Hematopoietic multipotent progenitor cell treated with erythropoietin and hydrocortisone succinate and interleukin-3 and kit ligand, for 15 days (in vitro differentiated cells): ENCODE measurements around the gene ODF2.
"Not testable (repeated sequence)": the region's sequence is repeated elsewhere in the genome, so short reads cannot be mapped to it uniquely, and the experiment has no call there.

ENCODE experiments used
- DNase-seq: peaks from one replicate; pipeline ENCODE4 v3.0.0-alpha.2; 2015; ENCODE audit warnings: low spot score

ODF2 gene

DNA sequence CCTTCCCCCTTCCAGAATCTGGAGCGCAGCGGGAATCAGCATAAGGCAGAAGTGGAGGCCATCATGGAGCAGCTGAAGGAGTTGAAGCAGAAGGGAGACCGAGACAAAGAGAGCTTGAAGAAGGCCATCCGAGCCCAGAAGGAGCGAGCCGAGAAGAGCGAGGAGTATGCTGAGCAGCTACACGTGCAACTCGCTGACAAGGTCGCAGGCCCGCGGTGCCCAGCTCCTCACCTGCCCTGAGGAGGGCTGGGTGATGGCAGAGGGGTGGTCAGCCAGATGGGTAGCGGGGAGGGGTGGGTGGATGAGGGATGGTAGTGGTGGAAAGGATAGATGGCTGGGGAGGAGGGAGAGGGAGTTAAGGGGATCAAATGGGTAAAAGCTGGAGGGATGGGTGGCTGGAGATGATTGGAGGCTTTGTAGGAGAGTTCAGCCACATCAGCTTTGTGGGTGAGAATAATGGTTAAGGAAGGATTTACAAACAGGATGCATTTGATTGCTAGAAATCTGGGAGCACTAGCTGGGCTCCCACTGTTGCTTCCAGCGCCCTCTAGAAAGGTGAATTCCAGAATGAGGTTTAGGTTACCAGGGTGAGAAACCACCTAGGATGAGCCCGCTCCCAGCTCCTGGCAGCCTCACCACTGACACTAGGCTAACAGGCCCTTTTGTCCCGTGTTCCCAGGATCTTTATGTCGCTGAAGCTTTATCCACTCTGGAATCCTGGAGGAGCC lies 29.0 kb downstream of the ODF2 start:
- DNase-seq, result no peak

DNA sequence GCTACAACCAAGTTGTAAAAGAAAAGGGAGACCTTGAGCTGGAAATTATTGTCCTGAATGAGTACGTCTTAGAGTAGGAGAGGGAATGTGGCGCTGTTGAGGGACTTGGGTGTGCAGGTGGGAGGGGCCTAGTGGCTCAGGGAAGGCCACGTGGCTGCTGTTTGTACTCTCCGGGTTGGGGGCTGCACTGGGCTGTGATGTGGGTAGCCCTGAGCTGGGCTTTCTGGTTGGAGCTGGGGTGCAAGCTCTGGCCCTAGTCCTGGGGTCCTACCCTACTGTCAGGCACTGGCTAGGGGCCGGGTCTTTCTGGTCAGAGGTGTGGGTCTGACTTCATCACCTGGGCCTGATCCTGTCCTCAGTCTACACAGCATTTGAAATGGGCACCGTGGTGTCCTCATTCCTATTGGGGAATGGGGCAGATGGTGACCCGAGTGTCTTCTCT lies 29.6 kb downstream of the ODF2 start:
- no peak for DNase-seq

DNA sequence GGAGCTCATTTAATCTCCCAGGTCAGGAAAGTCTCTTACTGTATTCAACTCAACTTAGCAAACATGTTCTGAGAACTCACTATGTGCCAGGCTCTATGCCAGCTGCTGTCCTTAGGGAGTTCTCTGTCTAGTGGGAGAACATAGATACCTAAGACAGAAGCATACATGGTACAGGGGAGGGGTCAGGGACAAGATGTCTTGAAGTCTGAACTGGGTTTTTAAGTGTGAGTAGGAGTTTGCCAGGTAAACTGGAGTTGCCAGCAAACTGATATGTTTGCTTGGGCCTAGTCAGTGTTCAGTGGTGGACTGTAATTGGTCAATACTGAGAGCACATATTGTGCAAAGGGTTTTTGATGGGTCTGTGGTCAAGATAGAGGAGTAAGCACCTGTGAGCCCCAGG lies 30.4 kb downstream of the ODF2 start:
- no peak for DNase-seq

DNA sequence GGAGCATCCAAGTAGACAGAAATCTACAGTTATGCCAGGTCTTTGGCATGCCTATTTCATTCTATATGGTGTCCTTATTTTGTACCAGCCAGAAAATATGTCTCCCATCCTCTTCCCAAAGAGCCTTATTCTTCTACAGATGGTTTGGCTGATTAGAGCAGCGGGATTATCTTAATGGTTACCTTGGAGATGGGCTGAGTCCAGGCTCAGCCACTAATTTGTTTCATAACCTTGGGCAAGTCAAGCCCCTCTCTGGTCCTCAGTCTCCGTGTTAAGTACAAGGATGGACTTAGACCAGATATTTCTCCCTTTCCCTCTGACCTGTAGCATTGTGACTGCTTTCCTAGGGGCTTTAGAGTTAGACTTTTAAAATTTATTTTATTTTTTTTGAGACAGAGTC lies 37.6 kb downstream of the ODF2 start:
- no peak for DNase-seq

DNA sequence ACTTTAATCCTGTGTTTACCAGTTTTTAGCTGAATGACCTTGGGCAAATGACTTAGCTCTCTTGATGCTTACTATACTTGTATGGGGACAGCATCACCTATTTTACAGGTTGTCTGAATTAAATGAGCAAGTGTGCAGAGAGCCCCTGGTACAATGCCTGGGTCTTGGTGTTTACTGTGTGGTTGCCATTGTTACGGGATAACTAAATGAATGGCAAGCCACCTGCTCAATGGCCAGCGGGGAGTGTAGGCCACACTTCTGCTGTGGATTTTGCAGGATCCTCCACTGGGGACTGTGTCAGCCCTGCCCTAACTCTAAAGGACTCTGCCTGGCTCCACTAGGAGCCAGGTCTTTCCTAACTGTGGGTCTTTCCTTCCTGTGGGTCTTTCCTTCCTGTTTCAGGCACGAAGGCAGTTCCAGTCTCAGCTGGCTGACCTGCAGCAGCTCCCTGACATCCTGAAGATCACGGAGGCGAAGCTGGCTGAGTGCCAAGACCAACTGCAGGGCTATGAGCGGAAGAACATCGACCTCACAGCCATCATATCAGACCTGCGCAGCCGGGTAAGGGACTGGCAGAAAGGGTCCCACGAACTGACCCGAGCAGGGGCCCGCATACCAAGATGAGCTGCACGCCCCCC lies 38.4 kb downstream of the ODF2 start:
- DNase-seq, result peak; percentile 69

DNA sequence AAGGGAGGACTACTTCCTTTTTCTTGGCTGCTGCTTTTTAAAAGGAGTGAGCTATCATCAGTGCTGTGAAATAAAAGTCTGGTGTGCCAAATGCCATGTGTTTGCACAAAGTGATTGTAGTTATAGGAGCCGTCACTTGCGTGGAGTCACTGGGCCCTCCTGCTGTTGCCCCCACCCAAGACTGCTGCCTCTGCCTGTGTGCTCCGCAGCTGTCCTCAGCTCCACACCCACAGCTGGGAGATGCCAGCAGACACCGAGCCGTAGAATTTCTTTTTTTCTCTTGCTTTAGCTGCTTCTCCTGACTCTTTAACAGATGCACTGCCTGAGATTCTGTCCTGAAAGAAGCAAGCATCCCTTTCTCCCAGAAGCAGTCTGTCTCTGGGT lies 38.9 kb downstream of the ODF2 start:
- DNase-seq, result no peak

DNA sequence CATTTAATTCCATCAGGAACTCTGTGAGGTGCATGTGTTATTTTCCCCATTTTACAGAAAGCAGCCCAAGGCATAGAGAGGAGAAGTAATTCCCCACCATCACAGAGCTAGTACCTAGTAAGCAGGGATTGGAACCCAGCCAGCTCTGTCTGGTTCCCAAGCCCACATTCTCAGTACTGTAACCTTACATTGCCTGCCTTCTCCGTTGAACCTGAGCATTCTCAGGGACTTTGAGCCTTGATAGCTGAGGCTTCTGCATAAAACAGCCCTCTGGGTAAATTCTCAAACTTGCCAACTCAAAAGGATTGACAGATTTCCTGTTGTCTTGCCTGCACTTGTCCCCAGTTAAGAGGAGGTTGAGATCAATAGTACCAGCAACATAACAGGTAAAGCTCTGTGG lies 39.5 kb downstream of the ODF2 start:
- no peak for DNase-seq

DNA sequence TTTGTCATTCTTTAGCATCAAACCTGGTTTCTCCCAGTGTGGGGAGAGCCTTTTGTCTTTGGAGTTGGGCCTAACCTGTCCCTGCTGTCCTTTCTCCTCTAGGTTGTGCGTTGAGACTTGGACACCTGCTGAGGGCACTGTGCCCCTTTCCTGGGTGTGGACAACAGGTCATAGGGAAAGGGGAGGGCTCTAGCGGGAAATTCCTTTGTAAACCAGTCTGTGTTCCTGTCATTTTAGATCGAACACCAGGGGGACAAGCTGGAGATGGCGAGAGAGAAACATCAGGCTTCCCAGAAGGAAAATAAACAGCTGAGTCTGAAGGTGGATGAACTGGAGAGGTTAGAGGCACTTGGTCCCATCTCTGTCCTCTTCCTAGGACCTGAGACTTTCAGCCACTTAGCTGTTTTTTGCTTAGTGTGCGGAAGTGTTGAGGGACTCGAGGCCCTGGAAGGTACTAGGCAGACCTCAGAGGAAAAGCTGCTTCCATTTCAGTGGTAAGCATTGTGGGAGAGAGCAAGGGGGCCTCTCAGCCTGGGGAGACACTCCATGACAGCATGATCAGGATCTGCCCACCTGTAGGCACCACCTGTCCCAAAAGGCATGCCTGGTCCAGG lies 40.1 kb downstream of the ODF2 start:
- no peak for DNase-seq

DNA sequence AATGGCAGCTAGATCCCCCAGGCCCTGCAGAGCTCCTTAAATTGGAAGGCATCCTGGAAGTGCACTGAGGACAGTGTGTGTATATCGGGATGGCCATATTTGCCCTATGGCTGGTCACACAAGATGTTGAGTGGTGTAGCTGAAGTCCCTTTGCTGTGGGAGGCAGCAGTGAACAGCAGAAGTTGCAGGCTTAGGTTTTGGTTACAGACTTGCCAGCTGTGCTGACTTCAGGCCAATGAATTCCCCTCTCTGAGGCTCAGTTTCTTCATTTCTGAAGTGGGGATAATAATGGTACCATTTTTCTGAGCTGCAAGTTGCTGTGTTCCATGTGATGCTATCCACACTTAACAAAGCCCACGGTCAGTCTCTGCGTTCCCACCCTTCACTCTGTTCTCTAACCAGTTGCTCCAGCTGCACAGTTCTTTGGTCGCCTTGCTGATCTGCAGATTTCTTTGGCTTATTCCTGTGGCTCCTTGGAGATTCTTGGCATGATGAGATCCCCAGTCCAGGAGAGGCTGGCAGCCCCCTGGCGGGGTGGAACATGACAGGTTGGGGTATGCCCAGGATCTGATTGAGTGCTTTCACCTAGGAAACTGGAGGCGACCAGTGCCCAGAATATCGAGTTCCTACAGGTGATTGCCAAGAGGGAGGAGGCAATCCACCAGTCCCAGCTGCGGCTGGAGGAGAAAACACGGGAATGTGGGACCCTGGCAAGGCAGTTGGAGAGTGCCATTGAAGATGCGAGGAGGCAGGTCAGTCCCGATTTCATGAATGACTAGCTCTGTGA lies 42.2 kb downstream of the ODF2 start:
- no peak for DNase-seq

DNA sequence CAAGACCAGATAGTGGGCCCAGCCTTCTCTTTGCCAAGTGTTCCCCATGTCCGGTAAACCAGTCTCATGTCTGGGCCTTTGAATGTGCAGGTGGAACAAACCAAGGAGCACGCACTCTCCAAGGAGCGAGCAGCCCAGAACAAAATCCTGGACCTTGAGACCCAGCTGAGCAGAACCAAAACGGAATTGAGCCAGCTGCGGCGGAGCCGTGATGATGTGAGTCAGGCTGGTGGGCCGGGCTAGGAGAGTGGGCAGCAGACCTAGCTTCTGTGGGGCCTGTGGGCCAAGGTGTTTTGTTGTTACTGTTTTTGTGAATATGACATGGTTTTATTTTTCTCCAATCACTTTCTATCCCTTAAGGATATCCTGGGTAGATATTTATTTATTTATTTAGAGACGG lies 43.1 kb downstream of the ODF2 start:
- DNase-seq, result no peak

DNA sequence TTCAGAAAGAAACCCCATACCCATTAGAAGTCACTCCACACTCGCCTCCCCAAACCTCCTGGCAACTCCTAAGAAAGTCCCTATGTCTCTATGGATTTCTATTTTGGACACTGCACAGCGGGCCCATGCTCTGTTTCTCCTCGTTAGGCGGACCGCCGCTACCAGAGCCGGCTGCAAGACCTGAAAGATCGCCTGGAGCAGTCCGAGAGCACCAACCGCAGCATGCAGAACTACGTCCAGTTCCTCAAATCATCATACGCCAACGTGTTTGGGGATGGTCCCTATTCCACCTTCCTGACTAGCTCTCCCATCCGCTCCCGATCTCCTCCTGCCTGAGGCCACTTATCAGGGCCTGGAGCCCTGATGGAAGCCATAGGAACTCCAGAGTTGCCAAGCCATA lies 44.1 kb downstream of the ODF2 start:
- no peak for DNase-seq

DNA sequence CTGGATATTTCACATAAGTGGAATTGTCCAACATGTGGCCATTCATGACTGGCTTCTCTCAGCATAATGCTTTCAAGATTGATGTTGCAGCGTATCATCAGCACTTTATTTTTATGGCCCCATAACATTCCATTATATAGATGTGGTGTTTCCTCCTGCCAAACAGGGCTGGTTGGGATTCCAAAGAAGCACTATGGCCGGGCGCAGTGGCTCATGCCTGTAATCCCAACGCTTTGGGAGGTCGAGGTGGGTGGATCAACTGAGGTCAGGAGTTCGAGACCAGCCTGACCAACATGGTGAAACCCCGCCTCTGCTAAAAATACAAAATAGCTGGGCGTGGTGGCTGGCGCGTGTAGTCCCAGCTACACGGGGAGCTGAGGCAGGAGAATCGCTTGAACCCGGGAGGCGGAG lies 47.6 kb downstream of the ODF2 start:
- DNase-seq, result not testable (repeated sequence)

DNA sequence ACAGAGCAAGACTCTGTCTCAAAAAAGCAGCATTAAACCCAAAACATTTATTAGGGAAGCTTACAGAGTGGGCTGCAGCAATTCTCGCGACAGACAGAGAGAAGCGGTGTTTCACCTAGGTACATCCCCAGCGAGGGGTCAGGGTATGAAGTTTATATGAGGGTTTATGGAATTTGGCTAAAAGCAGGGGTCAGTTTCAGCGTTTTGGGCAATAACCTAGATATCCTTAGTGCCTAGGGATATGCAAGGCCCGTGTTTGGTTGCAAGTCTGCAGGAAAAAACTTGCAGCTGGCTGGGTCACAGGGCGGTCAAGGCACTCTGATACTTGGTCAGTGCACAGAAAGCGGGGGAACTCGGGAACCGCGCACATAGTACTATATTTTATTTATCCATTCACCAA lies 48.1 kb downstream of the ODF2 start:
- no peak for DNase-seq

DNA sequence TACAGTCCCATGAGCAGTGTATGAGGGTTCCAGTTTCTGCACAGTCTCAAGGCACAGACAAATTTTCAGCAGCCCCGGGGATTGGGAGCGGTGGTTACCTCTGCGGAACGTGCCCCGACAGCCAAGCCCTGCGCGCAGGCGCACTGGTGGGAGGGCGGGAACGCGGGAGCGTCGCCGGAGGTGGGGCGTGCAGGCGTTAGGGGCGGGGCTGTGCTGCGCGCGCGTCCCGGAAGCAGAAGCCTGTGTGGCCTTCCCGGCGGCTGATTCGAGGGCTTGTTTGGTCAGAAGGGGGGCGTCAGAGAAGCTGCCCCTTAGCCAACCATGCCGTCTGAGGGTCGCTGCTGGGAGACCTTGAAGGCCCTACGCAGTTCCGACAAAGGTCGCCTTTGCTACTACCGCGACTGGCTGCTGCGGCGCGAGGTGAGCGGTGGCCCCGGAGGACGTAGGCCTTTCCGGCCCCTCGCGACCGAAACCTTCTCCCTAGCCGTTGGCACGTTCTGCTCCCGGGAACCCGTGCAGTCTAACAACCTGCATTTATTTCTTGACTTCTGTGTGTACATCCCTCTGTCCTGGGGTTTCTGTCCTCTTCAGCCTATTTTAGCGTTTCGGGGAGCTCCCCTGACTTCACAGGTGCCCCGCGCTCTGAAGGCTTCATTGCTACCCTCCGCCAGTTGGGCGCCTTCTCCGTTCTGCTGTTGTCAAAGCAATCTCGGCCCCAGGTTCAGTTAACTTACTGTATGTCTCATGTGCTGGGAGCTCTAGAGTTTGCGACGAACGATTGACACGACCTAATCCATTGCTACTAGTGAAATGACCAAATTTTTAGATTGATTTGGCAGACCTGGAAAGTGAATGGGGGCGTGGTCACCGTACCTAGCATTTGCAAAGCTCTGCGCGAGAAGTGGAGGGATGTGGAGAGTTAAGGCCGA lies 48.9 kb downstream of the ODF2 start, which contains the start of gene GLE1:
Gene GLE1 (plus strand): TSS at position 235 of the 929 bp plus-strand sequence. CDS start 87 bp downstream, at position 322.
- peak; percentile 96 for DNase-seq

DNA sequence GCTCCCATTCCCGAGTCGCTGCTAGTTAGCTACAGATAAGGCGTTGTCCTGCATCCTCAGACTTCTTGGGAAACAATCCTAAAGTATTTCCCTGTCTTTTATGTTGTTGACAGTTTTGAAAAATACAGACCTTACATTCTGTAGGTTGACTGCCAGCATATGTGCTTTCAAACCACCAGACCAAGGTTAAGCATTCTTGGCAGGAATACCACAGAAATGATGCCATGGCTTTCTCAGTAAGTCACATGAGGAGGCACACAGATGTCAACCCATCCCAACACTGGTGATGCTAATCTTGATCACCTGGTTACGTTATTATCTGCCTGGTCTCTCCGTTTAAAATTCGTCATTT lies 49.6 kb downstream of the ODF2 start:
- DNase-seq, result no peak

DNA sequence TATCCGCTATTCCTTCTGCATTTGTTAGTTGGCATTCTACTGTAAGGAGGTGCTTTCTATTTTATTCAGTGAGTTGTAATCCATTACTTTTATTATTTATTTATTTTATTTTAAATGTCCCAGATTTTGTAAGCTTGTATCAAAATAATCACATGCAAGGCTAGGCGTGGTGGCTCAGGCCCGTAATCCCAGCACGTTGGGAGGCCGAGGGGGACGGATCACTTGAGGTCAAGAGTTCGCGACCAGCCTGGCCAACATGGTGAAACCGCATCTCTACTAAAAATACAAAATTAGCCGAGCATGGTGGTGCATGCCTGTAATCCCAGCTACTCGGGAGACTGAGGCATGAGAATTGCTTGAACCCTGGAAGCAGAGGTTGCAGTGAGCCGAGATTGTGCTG lies 50.1 kb downstream of the ODF2 start:
- not testable (repeated sequence) for DNase-seq

DNA sequence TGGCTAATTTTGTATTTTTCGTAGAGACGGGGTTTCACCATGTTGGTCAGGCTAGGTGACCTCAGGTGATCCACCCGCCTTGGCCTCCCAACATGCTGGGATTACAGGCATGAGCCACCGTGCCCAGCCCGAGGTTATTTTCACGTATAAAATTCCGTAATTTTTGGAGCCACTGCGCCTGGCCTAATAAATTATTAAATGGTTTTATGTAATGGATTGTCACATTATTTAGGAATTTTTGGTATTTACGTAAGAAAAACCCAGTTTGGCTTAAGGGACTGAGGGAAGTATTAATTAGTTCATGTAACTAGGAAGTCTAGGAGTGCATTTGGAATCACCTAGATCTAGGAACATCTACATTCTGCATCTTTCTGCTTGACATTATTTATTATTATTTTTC lies 57.0 kb downstream of the ODF2 start:
- no peak for DNase-seq

DNA sequence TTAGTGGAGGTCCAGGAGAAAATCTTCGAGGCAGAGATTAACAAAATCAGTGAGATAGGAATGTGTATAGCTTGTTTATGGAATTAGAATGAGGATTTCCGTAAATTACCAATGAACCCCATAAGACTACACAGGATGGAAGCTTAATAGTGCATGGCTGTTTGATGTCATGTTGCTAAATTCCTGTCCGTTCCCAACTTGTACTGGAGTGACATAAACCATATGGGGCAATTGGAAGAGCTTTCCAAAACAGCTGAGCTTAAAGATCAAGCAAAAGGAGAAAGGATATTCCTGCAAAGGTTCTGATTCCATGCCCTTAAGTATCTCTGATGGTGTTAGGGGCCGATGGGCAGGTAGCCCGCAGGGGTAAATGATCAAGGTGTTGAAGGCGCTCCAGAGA lies 66.2 kb downstream of the ODF2 start:
- DNase-seq, result no peak

DNA sequence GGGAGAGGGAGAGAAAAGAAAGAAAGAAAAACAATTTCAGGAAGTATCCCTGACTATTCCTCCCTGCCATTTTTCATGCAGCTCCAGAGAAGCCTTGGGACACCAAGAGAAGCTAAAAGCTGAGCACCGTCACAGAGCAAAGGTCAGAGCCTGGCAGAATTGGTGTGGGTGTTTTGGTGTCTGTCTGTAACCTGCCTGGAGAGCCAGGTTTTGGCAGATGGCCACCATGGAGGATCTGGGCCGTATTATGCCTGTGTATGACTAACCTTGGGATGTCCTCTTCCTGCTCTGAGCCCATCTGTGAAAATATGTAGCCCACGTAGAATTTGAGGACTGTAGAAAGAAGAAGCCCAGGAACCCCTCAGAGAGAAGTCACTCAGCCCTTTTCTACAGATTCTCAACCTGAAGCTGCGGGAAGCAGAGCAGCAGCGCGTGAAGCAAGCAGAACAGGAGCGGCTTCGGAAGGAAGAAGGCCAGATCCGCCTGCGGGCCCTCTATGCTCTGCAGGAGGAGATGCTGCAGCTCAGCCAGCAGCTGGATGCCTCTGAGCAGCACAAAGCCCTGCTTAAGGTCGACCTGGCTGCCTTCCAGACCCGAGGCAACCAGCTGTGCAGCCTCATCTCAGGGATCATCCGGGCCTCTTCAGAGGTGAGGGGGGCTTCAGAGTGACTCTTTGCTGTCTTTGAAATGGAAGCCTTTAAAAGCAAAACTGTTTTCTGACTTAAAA lies 67.6 kb downstream of the ODF2 start:
- DNase-seq, result no peak

DNA sequence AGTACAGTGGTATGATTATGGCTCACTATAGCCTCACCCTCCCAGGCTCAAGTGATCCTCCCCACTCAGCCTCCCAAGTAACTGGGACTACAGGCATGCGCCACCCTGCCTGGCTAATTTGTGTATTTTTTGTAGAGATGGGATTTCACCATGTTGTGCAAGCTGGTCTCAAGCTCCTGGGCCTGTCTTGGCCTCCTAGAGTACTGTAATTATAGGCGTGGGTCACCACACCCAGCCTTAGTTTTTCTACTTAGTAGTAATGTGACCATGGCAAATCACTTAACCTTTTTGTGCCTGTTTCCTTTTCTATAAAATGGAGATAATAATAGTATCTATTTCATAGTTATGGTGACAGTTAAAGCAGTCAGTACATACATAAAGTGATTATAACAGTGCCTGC lies 70.9 kb downstream of the ODF2 start:
- no peak for DNase-seq
